Measurements from ENCODE around the gene ZNF586.
"Not testable (repeated sequence)": the region's sequence is repeated elsewhere in the genome, so short reads cannot be mapped to it uniquely, and the experiment has no call there.

The ZNF586 gene

GRCh38 chr19:57769345-57770131 lies at the start of gene ZNF586:
TSS of gene ZNF586 (plus strand) at chr19:57769676. CDS start at chr19:57769843, 167 bp downstream.
- DNase-seq = peak; percentile 88 to 92

- DNase-seq = no peak
Observed at GRCh38 chr19:57719901-57720519, 49.5 kb upstream of the ZNF586 start.

GRCh38 chr19:57720878-57721277 lies 48.6 kb upstream of the ZNF586 start:
- DNase-seq = no peak

GRCh38 chr19:57738320-57738719 lies 31.2 kb upstream of the ZNF586 start:
- DNase-seq = not testable (repeated sequence)

GRCh38 chr19:57738770-57739169 lies 30.7 kb upstream of the ZNF586 start:
- not testable (repeated sequence) for DNase-seq

GRCh38 chr19:57746580-57747471 lies 22.6 kb upstream of the ZNF586 start, which contains the start of gene ZNF776:
TSS of gene ZNF776 (plus strand) at chr19:57746815. CDS start at chr19:57747059, 244 bp downstream.
- DNase-seq = peak; percentile 96

- DNase-seq = no peak
Observed at GRCh38 chr19:57747472-57747807, 22.0 kb upstream of the ZNF586 start.

GRCh38 chr19:57748029-57748428 lies 21.4 kb upstream of the ZNF586 start:
- no peak for DNase-seq

- DNase-seq = no peak
Observed at GRCh38 chr19:57754091-57754673, 15.3 kb upstream of the ZNF586 start.

- no peak for DNase-seq
Observed at GRCh38 chr19:57755031-57755430, 14.4 kb upstream of the ZNF586 start.

GRCh38 chr19:57757941-57758340 lies 11.5 kb upstream of the ZNF586 start:
- no peak for DNase-seq

GRCh38 chr19:57759096-57759495 lies 10.4 kb upstream of the ZNF586 start:
- no peak for DNase-seq

GRCh38 chr19:57771417-57771816 lies 1.9 kb downstream of the ZNF586 start:
- no peak for DNase-seq

- DNase-seq = no peak
Observed at GRCh38 chr19:57773488-57773887, 4.0 kb downstream of the ZNF586 start.

- no peak for DNase-seq
Observed at GRCh38 chr19:57776764-57777296, 7.4 kb downstream of the ZNF586 start.

GRCh38 chr19:57778336-57778735 lies 8.9 kb downstream of the ZNF586 start:
- DNase-seq = no peak

GRCh38 chr19:57779220-57779845 lies 9.9 kb downstream of the ZNF586 start:
- DNase-seq = no peak

GRCh38 chr19:57786286-57786685 lies 16.8 kb downstream of the ZNF586 start:
- no peak for DNase-seq

GRCh38 chr19:57786906-57787305 lies 17.4 kb downstream of the ZNF586 start:
- DNase-seq = no peak

GRCh38 chr19:57788114-57788692 lies 18.7 kb downstream of the ZNF586 start:
- no peak for DNase-seq

- no peak for DNase-seq
Observed at GRCh38 chr19:57789288-57789687, 19.8 kb downstream of the ZNF586 start.

- not testable (repeated sequence) for DNase-seq
Observed at GRCh38 chr19:57796580-57796979, 27.1 kb downstream of the ZNF586 start.
